ENCODE data around the gene SMYD4.
A peak's percentile ranks its signal among the peaks of the same experiment; 100 is the strongest.
"Not testable (repeated sequence)": the region's sequence is repeated elsewhere in the genome, so short reads cannot be mapped to it uniquely, and the experiment has no call there.

SMYD4 gene

GRCh38 chr17:1783271-1783670 lies 46.4 kb downstream of the SMYD4 start:
- no peak for DNase-seq

- DNase-seq: no peak
These were observed 47.5 kb downstream of the SMYD4 start for GRCh38 chr17:1782171-1782567.

GRCh38 chr17:1779571-1780131 lies 50.1 kb downstream of the SMYD4 start:
- DNase-seq: no peak

GRCh38 chr17:1776857-1777256 lies 52.8 kb downstream of the SMYD4 start:
- no peak for DNase-seq

GRCh38 chr17:1776328-1776727 lies 53.4 kb downstream of the SMYD4 start:
- no peak for DNase-seq

- no peak for DNase-seq
These were observed 55.1 kb downstream of the SMYD4 start for GRCh38 chr17:1774390-1775176.

GRCh38 chr17:1773696-1774181 lies 56.0 kb downstream of the SMYD4 start:
- no peak for DNase-seq

- DNase-seq: not testable (repeated sequence)
These were observed 56.6 kb downstream of the SMYD4 start for GRCh38 chr17:1773000-1773695.

GRCh38 chr17:1769822-1770477 lies 59.8 kb downstream of the SMYD4 start:
- no peak for DNase-seq

- DNase-seq: no peak
These were observed 62.3 kb downstream of the SMYD4 start for GRCh38 chr17:1767358-1767757.

- DNase-seq: no peak
These were observed 63.1 kb downstream of the SMYD4 start for GRCh38 chr17:1766382-1767135.

- DNase-seq: no peak
These were observed 64.1 kb downstream of the SMYD4 start for GRCh38 chr17:1765576-1765975.

- DNase-seq: not testable (repeated sequence)
These were observed 65.0 kb downstream of the SMYD4 start for GRCh38 chr17:1764705-1765104.

GRCh38 chr17:1764284-1764683 lies 65.4 kb downstream of the SMYD4 start:
- DNase-seq: peak; percentile 11 to 89 (median 48)

- DNase-seq: no peak
These were observed 66.5 kb downstream of the SMYD4 start for GRCh38 chr17:1762901-1763898.

- DNase-seq: no peak
These were observed 67.3 kb downstream of the SMYD4 start for GRCh38 chr17:1762233-1762900.

- DNase-seq: no peak
These were observed 70.2 kb downstream of the SMYD4 start for GRCh38 chr17:1759529-1759928.

- DNase-seq: no peak
These were observed 70.9 kb downstream of the SMYD4 start for GRCh38 chr17:1758807-1759206.

GRCh38 chr17:1755827-1756262 lies 73.9 kb downstream of the SMYD4 start:
- DNase-seq: no peak

GRCh38 chr17:1755252-1755826 lies 74.4 kb downstream of the SMYD4 start:
- DNase-seq: no peak

All from T-helper 1 cell (primary cell).